ENCODE results near the gene CD177.

DNA sequence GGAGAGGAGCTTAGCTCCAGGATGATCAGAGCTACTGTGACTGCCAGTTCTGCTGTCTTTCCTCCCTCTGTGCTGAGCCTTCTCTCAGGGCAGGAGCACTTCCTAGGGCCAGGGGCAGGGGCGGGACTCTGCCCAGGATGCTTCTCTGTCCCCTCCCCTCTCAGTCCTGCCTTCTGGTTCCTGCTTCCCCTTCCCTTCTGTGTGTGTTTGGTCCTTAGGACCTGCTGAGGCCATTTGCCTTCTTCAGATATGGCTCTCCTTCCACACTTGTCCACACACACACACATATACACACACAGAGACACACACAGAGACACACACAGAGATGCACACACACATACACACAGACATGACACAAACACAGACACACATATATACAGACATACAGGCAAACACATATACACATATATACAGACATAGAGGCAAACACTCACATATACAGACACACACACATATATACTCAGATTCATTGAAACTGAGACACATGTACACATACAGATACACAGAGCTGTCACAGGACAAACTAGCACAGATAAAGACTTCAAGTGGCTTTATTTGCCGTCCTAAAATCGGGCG is 22.0 kb upstream of the CD177 start:
- TF ChIP-seq, protein P1, sequence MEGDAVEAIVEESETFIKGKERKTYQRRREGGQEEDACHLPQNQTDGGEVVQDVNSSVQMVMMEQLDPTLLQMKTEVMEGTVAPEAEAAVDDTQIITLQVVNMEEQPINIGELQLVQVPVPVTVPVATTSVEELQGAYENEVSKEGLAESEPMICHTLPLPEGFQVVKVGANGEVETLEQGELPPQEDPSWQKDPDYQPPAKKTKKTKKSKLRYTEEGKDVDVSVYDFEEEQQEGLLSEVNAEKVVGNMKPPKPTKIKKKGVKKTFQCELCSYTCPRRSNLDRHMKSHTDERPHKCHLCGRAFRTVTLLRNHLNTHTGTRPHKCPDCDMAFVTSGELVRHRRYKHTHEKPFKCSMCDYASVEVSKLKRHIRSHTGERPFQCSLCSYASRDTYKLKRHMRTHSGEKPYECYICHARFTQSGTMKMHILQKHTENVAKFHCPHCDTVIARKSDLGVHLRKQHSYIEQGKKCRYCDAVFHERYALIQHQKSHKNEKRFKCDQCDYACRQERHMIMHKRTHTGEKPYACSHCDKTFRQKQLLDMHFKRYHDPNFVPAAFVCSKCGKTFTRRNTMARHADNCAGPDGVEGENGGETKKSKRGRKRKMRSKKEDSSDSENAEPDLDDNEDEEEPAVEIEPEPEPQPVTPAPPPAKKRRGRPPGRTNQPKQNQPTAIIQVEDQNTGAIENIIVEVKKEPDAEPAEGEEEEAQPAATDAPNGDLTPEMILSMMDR (IDR thresholded peaks at IDR 0.05; ENCODE audit: low read length): no peak
- no peak for TF ChIP-seq EZH2 (IDR thresholded peaks at IDR 0.05; ENCODE audit: borderline replicate concordance, low read length)

Measured in OCI-LY1 (cell line).